H9 (cell line): ENCODE results near the gene NFATC1. TPM values are rescaled to one million over a fixed set of nuclear protein-coding genes. Genes with fewer than 3 reads are reported as not detected.

Source experiments
- DNase-seq: peaks from one replicate; pipeline ENCODE4 v3.0.0-alpha.2; 2017
- H2AFZ ChIP-seq: one replicate; pipeline ENCODE4 v1.6.1; 2013; ENCODE audit warnings: mild to moderate bottlenecking, low read length, control low read depth, moderate library complexity
- H2AK5ac ChIP-seq: 2 replicates; pipeline ENCODE4 v1.6.1; 2013; ENCODE audit warnings: low read length, control low read depth, mixed read lengths; ENCODE audit not compliant: insufficient read length
- H2BK120ac ChIP-seq: one replicate; pipeline ENCODE4 v1.6.1; 2013; ENCODE audit warnings: low read depth, mild to moderate bottlenecking, low read length, control low read depth, inconsistent platforms; ENCODE audit not compliant: poor library complexity, severe bottlenecking
- H2BK12ac ChIP-seq: 2 replicates; pipeline ENCODE4 v1.6.1; 2013; ENCODE audit warnings: low read length, control low read depth, mixed read lengths, low read depth; ENCODE audit not compliant: insufficient read length
- H2BK15ac ChIP-seq: 2 replicates; pipeline ENCODE4 v1.6.1; 2013; ENCODE audit warnings: low read depth, low read length, control low read depth
- H2BK20ac ChIP-seq: one replicate; pipeline ENCODE4 v1.6.1; 2013; ENCODE audit warnings: low read depth, mild to moderate bottlenecking, low read length, control low read depth, inconsistent platforms; ENCODE audit not compliant: poor library complexity, severe bottlenecking
- H2BK5ac ChIP-seq: 2 replicates; pipeline ENCODE4 v1.6.1; 2013; ENCODE audit warnings: low read length, control low read depth, mixed read lengths; ENCODE audit not compliant: insufficient read length
- H3K14ac ChIP-seq: 2 replicates; pipeline ENCODE4 v1.6.1; 2013; ENCODE audit warnings: low read length, control low read depth; ENCODE audit not compliant: insufficient read depth
- H3K18ac ChIP-seq: 2 replicates; pipeline ENCODE4 v1.6.1; 2013; ENCODE audit warnings: low read depth, mild to moderate bottlenecking, mixed read lengths, low read length, control low read depth; ENCODE audit not compliant: insufficient read length
- H3K23ac ChIP-seq: 2 replicates; pipeline ENCODE4 v1.6.1; 2013; ENCODE audit warnings: low read length, control low read depth, mixed read lengths, low read depth; ENCODE audit not compliant: insufficient read length
- H3K23me2 ChIP-seq: 2 replicates; pipeline ENCODE4 v1.6.1; 2013; ENCODE audit warnings: low read depth, mild to moderate bottlenecking, mixed read lengths, low read length, control low read depth; ENCODE audit not compliant: insufficient read length, poor library complexity, severe bottlenecking
- H3K27ac ChIP-seq: 2 replicates; pipeline ENCODE4 v1.5.1; 2013; ENCODE audit warnings: low read length, control low read depth, mixed read lengths, low read depth; ENCODE audit not compliant: insufficient read length
- H3K27me3 ChIP-seq: 2 replicates; pipeline ENCODE4 v1.6.1; 2013; ENCODE audit warnings: low read length, control low read depth, inconsistent platforms; ENCODE audit not compliant: insufficient read depth
- H3K4ac ChIP-seq: 2 replicates; pipeline ENCODE4 v1.6.1; 2013; ENCODE audit warnings: low read depth, mild to moderate bottlenecking, control low read depth, inconsistent platforms, low read length, moderate library complexity
- H3K4me1 ChIP-seq: 2 replicates; pipeline ENCODE4 v1.6.1; 2013; ENCODE audit warnings: low read length, control low read depth, inconsistent platforms; ENCODE audit not compliant: insufficient read depth
- H3K4me2 ChIP-seq: 2 replicates; pipeline ENCODE4 v1.6.1; 2013; ENCODE audit warnings: low read length, control low read depth, mixed read lengths; ENCODE audit not compliant: insufficient read length, insufficient read depth
- H3K56ac ChIP-seq: 2 replicates; pipeline ENCODE4 v1.6.1; 2013; ENCODE audit warnings: low read depth, mild to moderate bottlenecking, mixed read lengths, low read length, control low read depth; ENCODE audit not compliant: insufficient read length
- H3K79me1 ChIP-seq: 2 replicates; pipeline ENCODE4 v1.6.1; 2013; ENCODE audit warnings: low read depth, mild to moderate bottlenecking, moderate library complexity, low read length, control low read depth, inconsistent platforms; ENCODE audit not compliant: insufficient read depth, poor library complexity, severe bottlenecking
- H3K79me2 ChIP-seq: 2 replicates; pipeline ENCODE4 v1.6.1; 2013; ENCODE audit warnings: low read length, control low read depth, inconsistent platforms; ENCODE audit not compliant: insufficient read depth
- H3K9ac ChIP-seq: 2 replicates; pipeline ENCODE4 v1.6.1; 2013; ENCODE audit warnings: low read length, control low read depth, mixed read lengths; ENCODE audit not compliant: insufficient read length; ENCODE audit errors: extremely low read depth
- H3K9me3 ChIP-seq: one replicate; pipeline ENCODE4 v1.6.1; 2013; ENCODE audit warnings: low read depth, low read length, inconsistent platforms; ENCODE audit not compliant: control insufficient read depth
- H3T11ph ChIP-seq: one replicate; pipeline ENCODE4 v1.6.1; 2013; ENCODE audit warnings: mild to moderate bottlenecking, low read length, control low read depth, inconsistent platforms
- H4K20me1 ChIP-seq: one replicate; pipeline ENCODE4 v1.6.1; 2013; ENCODE audit not compliant: control insufficient read depth, insufficient read length, insufficient read depth
- H4K5ac ChIP-seq: 2 replicates; pipeline ENCODE4 v1.6.1; 2013; ENCODE audit warnings: low read depth, mild to moderate bottlenecking, mixed read lengths, low read length, control low read depth; ENCODE audit not compliant: insufficient read length
- H4K8ac ChIP-seq: replicated peaks from 2 replicates; pipeline ENCODE4 v1.6.1; 2013; ENCODE audit warnings: low read length, control low read depth, mixed read lengths, low read depth; ENCODE audit not compliant: insufficient read length
- H4K91ac ChIP-seq: 2 replicates; pipeline ENCODE4 v1.6.1; 2013; ENCODE audit warnings: low read depth, mild to moderate bottlenecking, moderate library complexity, mixed read lengths, low read length, control low read depth; ENCODE audit not compliant: insufficient read length
- H3K27ac Mint-ChIP-seq, 3 experiments: 2 replicates in 2 of 3; 3 replicates in 1 of 3; pipeline ENCODE4 v1.8.0; 2020 to 2021; ENCODE audit warnings: mixed read lengths in 3 of 3, mild to moderate bottlenecking in 1 of 3, moderate library complexity in 1 of 3
- H3K27me3 Mint-ChIP-seq: 2 replicates; pipeline ENCODE4 v1.8.0; 2021; ENCODE audit warnings: low read depth, mild to moderate bottlenecking, moderate library complexity, mixed read lengths
- H3K36me3 Mint-ChIP-seq, 3 experiments: 2 replicates in 2 of 3; 3 replicates in 1 of 3; pipeline ENCODE4 v1.8.0; 2020 to 2021; ENCODE audit warnings: low read depth in 3 of 3, mixed read lengths in 3 of 3; ENCODE audit not compliant: insufficient read depth in 1 of 3
- H3K4me1 Mint-ChIP-seq, 2 experiments: 2 replicates each; pipeline ENCODE4 v1.8.0; 2020; ENCODE audit warnings: mixed read lengths in 2 of 2
- H3K4me3 Mint-ChIP-seq, 2 experiments: 2 replicates in 1 of 2; 3 replicates in 1 of 2; pipeline ENCODE4 v1.8.0; 2020 to 2021; ENCODE audit warnings: mild to moderate bottlenecking in 2 of 2, mixed read lengths in 2 of 2, moderate library complexity in 1 of 2
- H3K9me3 Mint-ChIP-seq, 2 experiments: 2 replicates in 1 of 2; 3 replicates in 1 of 2; pipeline ENCODE4 v1.8.0; 2020; ENCODE audit warnings: mild to moderate bottlenecking in 2 of 2, mixed read lengths in 2 of 2, moderate library complexity in 1 of 2
- CTCF ChIP-seq: fragments of 200-600 bp; sonication (generic); conservative IDR thresholded peaks from 3 replicates; pipeline ENCODE4 v1.8.0; 2021; ENCODE audit warnings: antibody characterized with exemption, mild to moderate bottlenecking
- WGBS: extraction: QIAGEN DNeasy Blood & Tissue Kit; methylation state at CpG from one replicate; pipeline ENCODE4 v1.1.7; 2013; ENCODE audit warnings: missing lambda C conversion rate, low lambda C conversion rate, mixed read lengths; ENCODE audit not compliant: insufficient read length; ENCODE audit errors: extremely low coverage; 5-methylcytosine and 5-hydroxymethylcytosine counted together
- total RNA-seq: library from RNA; stranded (reverse); gene quantifications from 2 replicates; pipeline ENCODE4 v1.2.1, GENCODE V29; 2021

Gene NFATC1
- total RNA-seq, 1 experiment from 2014 or later, result 5.5 TPM

DNA sequence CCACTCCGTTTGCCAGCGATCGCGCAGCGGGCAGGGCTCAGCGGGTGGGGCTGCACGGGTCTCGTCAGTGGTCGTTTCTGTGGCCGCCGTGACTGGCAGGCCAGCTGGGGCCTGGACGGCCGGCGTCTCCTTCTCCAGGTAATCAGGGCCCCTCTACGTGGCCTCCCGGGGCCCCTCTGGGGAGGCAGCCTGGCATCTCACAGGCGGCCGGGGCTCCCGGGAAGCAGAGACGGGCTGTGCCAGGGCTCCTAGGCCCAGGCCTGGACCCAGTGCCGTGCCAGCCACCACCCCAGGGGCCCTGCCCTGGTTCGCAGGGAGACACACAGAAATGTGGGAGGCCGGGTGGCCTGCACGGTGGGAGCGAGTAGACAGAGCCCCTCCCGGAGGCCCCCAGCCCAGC is 59.5 kb downstream of the NFATC1 start:
- Histone ChIP-seq H2BK12ac (no peak overlapping the region), H4K20me1 (no peaks in the 10 kb centered on the region), H2BK15ac (no peak overlapping the region), H3T11ph (no peak overlapping the region), H2BK5ac (no peak overlapping the region), H3K23ac (no peak overlapping the region), H3K27ac (no peak overlapping the region), H3K14ac (no peak overlapping the region), H3K79me1 (no peaks in the 10 kb centered on the region), H4K5ac (no peak overlapping the region), H3K4ac (no peak overlapping the region), H3K4me1 (no peaks in the 10 kb centered on the region), H2BK20ac (no peak overlapping the region), H4K8ac (no peak overlapping the region), H2AK5ac (no peak overlapping the region), H3K18ac (no peak overlapping the region), H4K91ac (no peak overlapping the region), H3K9ac (no peak overlapping the region), H3K9me3 (no peaks in the 10 kb centered on the region), H3K56ac (no peak overlapping the region), H3K27me3 (no peaks in the 10 kb centered on the region), H2BK120ac (no peak overlapping the region), H3K4me2 (no peak overlapping the region), H2AFZ (no peak overlapping the region), H3K79me2 (no peaks in the 10 kb centered on the region), H3K23me2 (no peaks in the 10 kb centered on the region)
- no CpG with 5 or more reads among the region's 26 CpGs for WGBS
- no peak for TF ChIP-seq CTCF
- Mint-ChIP-seq H3K4me1 (peaks cover 8% of the 10 kb centered on the region in 2 experiments), H3K36me3 (no peaks in the 10 kb centered on the region), H3K9me3 (no peaks in the 10 kb centered on the region), H3K27ac (no peak overlapping the region), H3K27me3 (no peaks in the 10 kb centered on the region), H3K4me3 (no peak overlapping the region)
- DNase-seq, result no peak
